ENCODE data around the gene VSX2. TPM values are rescaled to one million over a fixed set of nuclear protein-coding genes. Genes with fewer than 3 reads are reported as not detected.

Gene VSX2
- total and polyA plus RNA-seq, 2 of the 13 experiments (the other 11 are each of a cell fraction or from before 2014, with no cell fraction given), result 0.05 TPM; not detected in 1

- no TSS peak for BruUV-seq (replicated peaks)
- FAIRE-seq, result no peak
- Histone ChIP-seq H3K9ac (ENCODE audit: insufficient read depth, low read depth, low read length) (no peak overlapping the region), H3K9me3 (ENCODE audit: low read length) (no peaks in the 10 kb centered on the region), H3K79me2 (ENCODE audit: insufficient read depth, low read length) (no peaks in the 10 kb centered on the region), H3K4me1 (ENCODE audit: insufficient read depth, low read length) (no peaks in the 10 kb centered on the region), H2AFZ (ENCODE audit: low read length) (no peak overlapping the region), H3K27me3 (ENCODE audit: control insufficient read depth in 1 of 2, insufficient read depth in 2 of 2, low read length in 2 of 2) (peaks cover 0 to 4% of the 10 kb centered on the region in 2 experiments; a peak in 3 of 5 replicates), H3K36me3 (replicated peaks in 1 of 2; ENCODE audit: control insufficient read depth in 1 of 2, insufficient read depth in 2 of 2, low read length in 2 of 2) (no peaks in the 10 kb centered on the region), H4K20me1 (ENCODE audit: insufficient read depth, low read length) (no peaks in the 10 kb centered on the region), H3K4me2 (ENCODE audit: low read depth, low read length) (no peak overlapping the region), H3K4me3 (replicated peaks in 1 of 3; ENCODE audit: insufficient read depth in 1 of 3, low read depth in 2 of 3, low read length in 3 of 3) (no peak overlapping the region), H3K27ac (ENCODE audit: extremely low read length, insufficient read depth, low read length) (no peak overlapping the region)
- POLR2A ChIA-PET, result interaction anchor here (0.6 kb wide), 1 partner anchor 74 kb away, joined by 3 read pairs; no protein-coding TSS in a partner anchor
- no peak for ATAC-seq
- WGBS (ENCODE audit: low lambda C conversion rate), result 48% methylated on average over 3 of the region's 8 CpGs
- in situ Hi-C loops (cut with HindIII; ENCODE audit: extremely low pct_ligation_motif_present, low pct_unique_long_range_greater_than_20kb), result no loop called here
- DNase-seq (ENCODE audit: low spot score), result no peak
- intact Hi-C loops (cut with micrococcal nuclease; ENCODE audit: unreplicated experiment), result no loop called here
- CTCF ChIA-PET (ENCODE audit: low intra/inter-chr PET ratio, low total read pairs), result interaction anchor here (1.4 kb wide), 1 partner anchor 48 kb away, joined by 4 read pairs; no protein-coding TSS in a partner anchor
- TF ChIP-seq SPEN (CRISPR knock-in tag; IDR thresholded peaks at IDR 0.05; ENCODE audit: low read depth) (no peak), SMAD3 (CRISPR knock-in tag; IDR thresholded peaks at IDR 0.05) (no peak), KDM4B (CRISPR knock-in tag; IDR thresholded peaks at IDR 0.05) (no peak), TRIM24 (CRISPR knock-in tag; IDR thresholded peaks at IDR 0.05) (no peak), ZNF570 (CRISPR knock-in tag; IDR thresholded peaks at IDR 0.05; ENCODE audit: borderline replicate concordance) (no peak)
Observed at GRCh38 chr14:74208642-74209041, 30.6 kb upstream of the VSX2 start.

- Histone ChIP-seq H3K27me3 (ENCODE audit: control insufficient read depth in 1 of 2, insufficient read depth in 2 of 2, low read length in 2 of 2) (peaks cover 6 to 18% of the 10 kb centered on the region in 2 experiments; a peak in 3 of 5 replicates), H4K20me1 (ENCODE audit: insufficient read depth, low read length) (no peaks in the 10 kb centered on the region), H2AFZ (ENCODE audit: low read length) (no peak overlapping the region), H3K36me3 (replicated peaks in 1 of 2; ENCODE audit: control insufficient read depth in 1 of 2, insufficient read depth in 2 of 2, low read length in 2 of 2) (no peaks in the 10 kb centered on the region), H3K4me2 (ENCODE audit: low read depth, low read length) (no peak overlapping the region), H3K4me3 (replicated peaks in 1 of 3; ENCODE audit: insufficient read depth in 1 of 3, low read depth in 2 of 3, low read length in 3 of 3) (no peak overlapping the region), H3K4me1 (ENCODE audit: insufficient read depth, low read length) (peaks cover under 1% of the 10 kb centered on the region; the same call in 1 of the 2 replicates), H3K9ac (ENCODE audit: insufficient read depth, low read depth, low read length) (no peak overlapping the region), H3K27ac (ENCODE audit: extremely low read length, insufficient read depth, low read length) (no peak overlapping the region), H3K9me3 (ENCODE audit: low read length) (no peaks in the 10 kb centered on the region), H3K79me2 (ENCODE audit: insufficient read depth, low read length) (no peaks in the 10 kb centered on the region)
- POLR2A ChIA-PET, result no interaction called here
- no peak for DNase-seq (ENCODE audit: low spot score)
- 75% methylated on average over 5 of the region's 6 CpGs for WGBS (ENCODE audit: low lambda C conversion rate)
- intact Hi-C loops (cut with micrococcal nuclease; ENCODE audit: unreplicated experiment), result no loop called here
- in situ Hi-C loops (cut with HindIII; ENCODE audit: extremely low pct_ligation_motif_present, low pct_unique_long_range_greater_than_20kb), result no loop called here
- CTCF ChIA-PET (ENCODE audit: low intra/inter-chr PET ratio, low total read pairs), result no interaction called here
- ATAC-seq, result no peak
- no TSS peak for BruUV-seq (replicated peaks)
- FAIRE-seq, result no peak
- TF ChIP-seq ZNF281 (CRISPR knock-in tag; IDR thresholded peaks at IDR 0.05; ENCODE audit: borderline replicate concordance), result no peak
- TF ChIP-seq ZSCAN21 (CRISPR knock-in tag; IDR thresholded peaks at IDR 0.05; ENCODE audit: borderline replicate concordance), result no peak
- TF ChIP-seq BCLAF1 (IDR thresholded peaks at IDR 0.05), result no peak
- no peak for TF ChIP-seq PCBP1 (IDR thresholded peaks at IDR 0.05; ENCODE audit: borderline replicate concordance, low read depth, low read length)
- no peak for TF ChIP-seq ZNF547 (CRISPR knock-in tag; IDR thresholded peaks at IDR 0.05)
- TF ChIP-seq TOPORS (CRISPR knock-in tag; IDR thresholded peaks at IDR 0.05), result no peak
- no peak for TF ChIP-seq HDAC6 (IDR thresholded peaks at IDR 0.05; ENCODE audit: low read depth, low read length)
- no peak for TF ChIP-seq RNF2 (conservative IDR thresholded peaks at IDR 0.05; ENCODE audit: low read depth)
- TF ChIP-seq ZFP62 (CRISPR knock-in tag; IDR thresholded peaks at IDR 0.05), result no peak
Observed at GRCh38 chr14:74211945-74212580, 27.2 kb upstream of the VSX2 start.

All from HepG2 (cell line).